ENCODE results near the gene FAM107B.

The FAM107B gene

GRCh38 chr10:14549496-14549895, 225.2 kb downstream of the FAM107B start:
- no peak for DNase-seq

- no peak for DNase-seq
These were observed 225.7 kb downstream of the FAM107B start for GRCh38 chr10:14548970-14549369.

- DNase-seq = no peak
These were observed 226.2 kb downstream of the FAM107B start for GRCh38 chr10:14548474-14548873.

GRCh38 chr10:14547816-14548215, 226.9 kb downstream of the FAM107B start:
- no peak for DNase-seq

- no peak for DNase-seq
These were observed 228.9 kb downstream of the FAM107B start for GRCh38 chr10:14545827-14546226.

- DNase-seq = no peak
These were observed 230.8 kb downstream of the FAM107B start for GRCh38 chr10:14543904-14544210.

- no peak for DNase-seq
These were observed 231.4 kb downstream of the FAM107B start for GRCh38 chr10:14543046-14543903.

GRCh38 chr10:14541379-14541778, 233.3 kb downstream of the FAM107B start:
- no peak for DNase-seq

GRCh38 chr10:14540611-14541010, 234.1 kb downstream of the FAM107B start:
- DNase-seq = no peak

GRCh38 chr10:14540062-14540461, 234.6 kb downstream of the FAM107B start:
- DNase-seq = no peak

GRCh38 chr10:14539176-14539575, 235.5 kb downstream of the FAM107B start:
- no peak for DNase-seq

GRCh38 chr10:14536241-14537213, 238.2 kb downstream of the FAM107B start:
- DNase-seq = peak; percentile 26

- DNase-seq = no peak
These were observed 239.1 kb downstream of the FAM107B start for GRCh38 chr10:14535457-14536130.

- DNase-seq = no peak
These were observed 240.5 kb downstream of the FAM107B start for GRCh38 chr10:14534152-14534551.

GRCh38 chr10:14533295-14533694, 241.4 kb downstream of the FAM107B start:
- DNase-seq = no peak

GRCh38 chr10:14532473-14533251, 242.0 kb downstream of the FAM107B start:
- no peak for DNase-seq

- no peak for DNase-seq
These were observed 242.7 kb downstream of the FAM107B start for GRCh38 chr10:14531974-14532373.

GRCh38 chr10:14530465-14530864, 244.2 kb downstream of the FAM107B start:
- DNase-seq = no peak

- DNase-seq = no peak
These were observed 245.3 kb downstream of the FAM107B start for GRCh38 chr10:14529351-14529750.

- no peak for DNase-seq
These were observed 246.2 kb downstream of the FAM107B start for GRCh38 chr10:14528450-14528849.

- DNase-seq = no peak
These were observed 246.8 kb downstream of the FAM107B start for GRCh38 chr10:14527915-14528314.

- DNase-seq = no peak
These were observed 247.4 kb downstream of the FAM107B start for GRCh38 chr10:14527134-14527844.
